HepG2 (cell line): ENCODE data around the gene GP9.

Experiments used
- E2F1 ChIP-seq: sonication (generic); formaldehyde crosslinking; IDR thresholded peaks from 2 replicates; pipeline ENCODE4 v1.5.0; 2020; ENCODE audit warnings: missing genetic modification reagents
- EZH2 ChIP-seq: conservative IDR thresholded peaks from 2 replicates; pipeline ENCODE4 v1.6.1; 2012; ENCODE audit warnings: mild to moderate bottlenecking, low read depth, low read length, moderate library complexity
- SMARCC2 ChIP-seq: fragments of 450-650 bp; IDR thresholded peaks from 2 replicates; pipeline ENCODE4 v1.6.1; 2017; ENCODE audit warnings: antibody characterized with exemption, mild to moderate bottlenecking
- ZNF513 ChIP-seq: sonication (generic); formaldehyde crosslinking; conservative IDR thresholded peaks from 2 replicates; pipeline ENCODE4 v1.5.0; 2020; ENCODE audit warnings: missing genetic modification reagents

GRCh38 chr3:129095285-129095684 lies 34.7 kb downstream of the GP9 start:
- no peak for TF ChIP-seq E2F1 (CRISPR knock-in tag)
- no peak for TF ChIP-seq EZH2
- TF ChIP-seq ZNF513, result no peak
- no peak for TF ChIP-seq SMARCC2
